GM23338 (cell line): ENCODE results near the gene SNAP25. TPM values are rescaled to one million over a fixed set of nuclear protein-coding genes. Genes with fewer than 3 reads are reported as not detected.

Experiments
- ATAC-seq: fragments of 200-7000 bp; cut with Tn5 transposase; 3 replicates; pipeline ENCODE4 v1.9.1; 2020
- DNase-seq: peaks from one replicate; pipeline ENCODE4 v3.0.0-alpha.2; 2015; ENCODE audit warnings: low spot score
- H2AFZ ChIP-seq: fragments of 200-600 bp; sonication (generic); 2 replicates; pipeline ENCODE4 v1.8.0; 2016; ENCODE audit warnings: antibody characterized with exemption, mild to moderate bottlenecking, moderate library complexity
- H3F3A ChIP-seq: fragments of 200-600 bp; sonication (generic); replicated peaks from 2 replicates; pipeline ENCODE4 v1.8.0; 2017; ENCODE audit warnings: antibody characterized with exemption, mixed run types, low read depth
- H3K27ac ChIP-seq: fragments of 200-600 bp; sonication (generic); 2 replicates; pipeline ENCODE4 v1.6.1; 2016; ENCODE audit warnings: low read depth
- H3K27me3 ChIP-seq: fragments of 200-600 bp; sonication (generic); 2 replicates; pipeline ENCODE4 v1.8.0; 2016; ENCODE audit warnings: mild to moderate bottlenecking, mixed run types, moderate library complexity; ENCODE audit not compliant: insufficient read depth
- H3K36me3 ChIP-seq: fragments of 200-600 bp; sonication (generic); 2 replicates; pipeline ENCODE4 v1.8.0; 2016; ENCODE audit warnings: mild to moderate bottlenecking; ENCODE audit not compliant: insufficient read depth
- H3K4me1 ChIP-seq: fragments of 200-600 bp; sonication (generic); 2 replicates; pipeline ENCODE4 v1.8.0; 2016; ENCODE audit warnings: mild to moderate bottlenecking, moderate library complexity; ENCODE audit not compliant: insufficient read depth
- H3K4me2 ChIP-seq: fragments of 200-600 bp; sonication (generic); 2 replicates; pipeline ENCODE4 v1.7.1; 2017; ENCODE audit warnings: mixed run types
- H3K4me3 ChIP-seq: fragments of 200-600 bp; sonication (generic); 2 replicates; pipeline ENCODE4 v1.6.1; 2016; ENCODE audit warnings: mixed run types
- H3K79me2 ChIP-seq: fragments of 200-600 bp; sonication (generic); replicated peaks from 2 replicates; pipeline ENCODE4 v1.8.0; 2017; ENCODE audit warnings: mild to moderate bottlenecking; ENCODE audit not compliant: insufficient read depth
- H3K9me2 ChIP-seq: fragments of 200-600 bp; sonication (generic); 2 replicates; pipeline ENCODE4 v1.8.0; 2017; ENCODE audit not compliant: insufficient read depth
- H4K20me1 ChIP-seq: fragments of 200-600 bp; sonication (generic); replicated peaks from 2 replicates; pipeline ENCODE4 v1.8.0; 2017; ENCODE audit warnings: mild to moderate bottlenecking; ENCODE audit not compliant: insufficient read depth
- H3K27ac Mint-ChIP-seq: 2 replicates; pipeline ENCODE4 v1.8.0; 2020; ENCODE audit warnings: inconsistent platforms, mild to moderate bottlenecking, moderate library complexity, mixed read lengths
- H3K27me3 Mint-ChIP-seq: 3 replicates; pipeline ENCODE4 v1.8.0; 2022; ENCODE audit warnings: low read depth, mild to moderate bottlenecking, moderate library complexity, mixed read lengths, inconsistent platforms; ENCODE audit not compliant: insufficient read depth, poor library complexity
- H3K36me3 Mint-ChIP-seq: 3 replicates; pipeline ENCODE4 v1.8.0; 2021; ENCODE audit warnings: low read depth, mild to moderate bottlenecking, inconsistent platforms, moderate library complexity, mixed read lengths
- H3K4me1 Mint-ChIP-seq: 3 replicates; pipeline ENCODE4 v1.8.0; 2020; ENCODE audit warnings: mild to moderate bottlenecking, inconsistent platforms, mixed read lengths
- H3K4me3 Mint-ChIP-seq: 3 replicates; pipeline ENCODE4 v1.8.0; 2021; ENCODE audit warnings: moderate library complexity, mild to moderate bottlenecking, inconsistent platforms, mixed read lengths
- H3K9me3 Mint-ChIP-seq: 3 replicates; pipeline ENCODE4 v1.8.0; 2020; ENCODE audit warnings: moderate library complexity, mild to moderate bottlenecking, inconsistent platforms, mixed read lengths
- EZH2 ChIP-seq: fragments of 200-600 bp; sonication (generic); IDR thresholded peaks from one replicate; pipeline ENCODE4 v1.8.0; 2017; ENCODE audit warnings: antibody characterized with exemption, mild to moderate bottlenecking, low read depth; ENCODE audit not compliant: unreplicated experiment
- EZH2phosphoT487 ChIP-seq: fragments of 200-600 bp; sonication (generic); IDR thresholded peaks from one replicate; pipeline ENCODE4 v1.8.1; 2018; ENCODE audit warnings: antibody characterized with exemption; ENCODE audit not compliant: unreplicated experiment
- JUNB ChIP-seq: IDR thresholded peaks from one replicate; pipeline ENCODE4 v1.6.1; 2016; ENCODE audit warnings: antibody characterized with exemption; ENCODE audit not compliant: unreplicated experiment
- NANOG ChIP-seq: IDR thresholded peaks from 2 replicates; pipeline ENCODE4 v1.6.1; 2016; ENCODE audit warnings: antibody characterized with exemption, borderline replicate concordance
- POLR2AphosphoS5 ChIP-seq: IDR thresholded peaks from 2 replicates; pipeline ENCODE4 v1.6.1; 2016; ENCODE audit warnings: antibody characterized with exemption, low read depth
- STAT1 ChIP-seq: IDR thresholded peaks from one replicate; pipeline ENCODE4 v1.6.1; 2016; ENCODE audit warnings: antibody characterized with exemption; ENCODE audit not compliant: unreplicated experiment
- ZNF331 ChIP-seq: fragments of 250-450 bp; sonication (Bioruptor Pico); IDR thresholded peaks from 2 replicates; pipeline ENCODE4 v1.5.0; 2020; ENCODE audit warnings: low read depth, mild to moderate bottlenecking, moderate library complexity
- polyA plus RNA-seq: library from polyadenylated mRNA; unstranded; fragments of >200 nt; fragmentation: Nextera tagmentation; extraction: Ambion mirVana; gene quantifications from 2 replicates; pipeline ENCODE4 v1.2.1, GENCODE V29; 2016
- total RNA-seq: library from RNA; depleted of rRNA; stranded (reverse); fragments of >200 nt; shearing (Covaris generic); gene quantifications from 2 replicates; pipeline ENCODE4 v1.2.3, GENCODE V29; 2014
- TF ChIP-seq, protein P1 (sequence below), 2 experiments: fragments of 200-600 bp in 1 of 2; sonication (generic) in 1 of 2; conservative IDR thresholded peaks; 2 replicates each; pipeline versions ENCODE4 v1.5.1 to v1.6.1; 2016 to 2017; ENCODE audit warnings: antibody characterized with exemption in 2 of 2, low read depth in 2 of 2, mild to moderate bottlenecking in 2 of 2, moderate library complexity in 1 of 2
- TF ChIP-seq, protein P2 (sequence below): IDR thresholded peaks from 2 replicates; pipeline ENCODE4 v1.6.1; 2016; ENCODE audit warnings: antibody characterized with exemption
- TF ChIP-seq, protein P3 (sequence below): IDR thresholded peaks from one replicate; pipeline ENCODE4 v1.6.1; 2018; ENCODE audit warnings: antibody characterized with exemption; ENCODE audit not compliant: unreplicated experiment
- TF ChIP-seq, protein P4 (sequence below): fragments of 250-450 bp; sonication (Bioruptor Pico); IDR thresholded peaks from 2 replicates; pipeline ENCODE4 v1.5.0; 2020; ENCODE audit warnings: mild to moderate bottlenecking, moderate library complexity

Gene SNAP25
- total and polyA plus RNA-seq, 2 experiments from 2014 or later = 0.82 to 1.3 TPM

DNA sequence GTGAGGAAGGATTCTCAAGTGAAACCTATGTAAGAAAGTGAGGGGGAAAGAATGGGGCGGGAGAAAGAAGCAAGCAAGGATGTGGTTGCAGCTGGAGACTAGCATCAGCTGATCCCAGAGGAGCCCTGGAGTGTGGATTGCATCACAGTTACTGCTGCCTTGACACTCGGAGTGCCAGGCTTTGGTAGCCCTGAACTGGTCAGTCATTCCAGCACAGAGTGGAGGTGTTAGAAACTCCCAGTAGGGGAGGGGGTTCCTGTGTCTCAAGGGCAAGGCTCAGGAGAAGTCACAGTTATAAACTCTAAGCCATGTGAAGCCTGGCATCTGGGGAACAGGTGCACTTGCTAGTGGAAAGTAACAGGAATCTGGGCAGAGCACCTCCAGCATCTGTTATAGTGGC, 23.5 kb downstream of the SNAP25 start:
- no peak for DNase-seq
- TF ChIP-seq, protein P1, sequence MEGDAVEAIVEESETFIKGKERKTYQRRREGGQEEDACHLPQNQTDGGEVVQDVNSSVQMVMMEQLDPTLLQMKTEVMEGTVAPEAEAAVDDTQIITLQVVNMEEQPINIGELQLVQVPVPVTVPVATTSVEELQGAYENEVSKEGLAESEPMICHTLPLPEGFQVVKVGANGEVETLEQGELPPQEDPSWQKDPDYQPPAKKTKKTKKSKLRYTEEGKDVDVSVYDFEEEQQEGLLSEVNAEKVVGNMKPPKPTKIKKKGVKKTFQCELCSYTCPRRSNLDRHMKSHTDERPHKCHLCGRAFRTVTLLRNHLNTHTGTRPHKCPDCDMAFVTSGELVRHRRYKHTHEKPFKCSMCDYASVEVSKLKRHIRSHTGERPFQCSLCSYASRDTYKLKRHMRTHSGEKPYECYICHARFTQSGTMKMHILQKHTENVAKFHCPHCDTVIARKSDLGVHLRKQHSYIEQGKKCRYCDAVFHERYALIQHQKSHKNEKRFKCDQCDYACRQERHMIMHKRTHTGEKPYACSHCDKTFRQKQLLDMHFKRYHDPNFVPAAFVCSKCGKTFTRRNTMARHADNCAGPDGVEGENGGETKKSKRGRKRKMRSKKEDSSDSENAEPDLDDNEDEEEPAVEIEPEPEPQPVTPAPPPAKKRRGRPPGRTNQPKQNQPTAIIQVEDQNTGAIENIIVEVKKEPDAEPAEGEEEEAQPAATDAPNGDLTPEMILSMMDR (conservative IDR thresholded peaks at IDR 0.05; ENCODE audit: low read depth in 2 of 2) = no peak
- TF ChIP-seq EZH2phosphoT487 (no peak), EZH2 (no peak), JUNB (no peak), STAT1 (no peak), POLR2AphosphoS5 (no peak), ZNF331 (no peak), NANOG (no peak)
- TF ChIP-seq, protein P2, sequence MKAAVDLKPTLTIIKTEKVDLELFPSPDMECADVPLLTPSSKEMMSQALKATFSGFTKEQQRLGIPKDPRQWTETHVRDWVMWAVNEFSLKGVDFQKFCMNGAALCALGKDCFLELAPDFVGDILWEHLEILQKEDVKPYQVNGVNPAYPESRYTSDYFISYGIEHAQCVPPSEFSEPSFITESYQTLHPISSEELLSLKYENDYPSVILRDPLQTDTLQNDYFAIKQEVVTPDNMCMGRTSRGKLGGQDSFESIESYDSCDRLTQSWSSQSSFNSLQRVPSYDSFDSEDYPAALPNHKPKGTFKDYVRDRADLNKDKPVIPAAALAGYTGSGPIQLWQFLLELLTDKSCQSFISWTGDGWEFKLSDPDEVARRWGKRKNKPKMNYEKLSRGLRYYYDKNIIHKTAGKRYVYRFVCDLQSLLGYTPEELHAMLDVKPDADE = no peak
- TF ChIP-seq, protein P3, sequence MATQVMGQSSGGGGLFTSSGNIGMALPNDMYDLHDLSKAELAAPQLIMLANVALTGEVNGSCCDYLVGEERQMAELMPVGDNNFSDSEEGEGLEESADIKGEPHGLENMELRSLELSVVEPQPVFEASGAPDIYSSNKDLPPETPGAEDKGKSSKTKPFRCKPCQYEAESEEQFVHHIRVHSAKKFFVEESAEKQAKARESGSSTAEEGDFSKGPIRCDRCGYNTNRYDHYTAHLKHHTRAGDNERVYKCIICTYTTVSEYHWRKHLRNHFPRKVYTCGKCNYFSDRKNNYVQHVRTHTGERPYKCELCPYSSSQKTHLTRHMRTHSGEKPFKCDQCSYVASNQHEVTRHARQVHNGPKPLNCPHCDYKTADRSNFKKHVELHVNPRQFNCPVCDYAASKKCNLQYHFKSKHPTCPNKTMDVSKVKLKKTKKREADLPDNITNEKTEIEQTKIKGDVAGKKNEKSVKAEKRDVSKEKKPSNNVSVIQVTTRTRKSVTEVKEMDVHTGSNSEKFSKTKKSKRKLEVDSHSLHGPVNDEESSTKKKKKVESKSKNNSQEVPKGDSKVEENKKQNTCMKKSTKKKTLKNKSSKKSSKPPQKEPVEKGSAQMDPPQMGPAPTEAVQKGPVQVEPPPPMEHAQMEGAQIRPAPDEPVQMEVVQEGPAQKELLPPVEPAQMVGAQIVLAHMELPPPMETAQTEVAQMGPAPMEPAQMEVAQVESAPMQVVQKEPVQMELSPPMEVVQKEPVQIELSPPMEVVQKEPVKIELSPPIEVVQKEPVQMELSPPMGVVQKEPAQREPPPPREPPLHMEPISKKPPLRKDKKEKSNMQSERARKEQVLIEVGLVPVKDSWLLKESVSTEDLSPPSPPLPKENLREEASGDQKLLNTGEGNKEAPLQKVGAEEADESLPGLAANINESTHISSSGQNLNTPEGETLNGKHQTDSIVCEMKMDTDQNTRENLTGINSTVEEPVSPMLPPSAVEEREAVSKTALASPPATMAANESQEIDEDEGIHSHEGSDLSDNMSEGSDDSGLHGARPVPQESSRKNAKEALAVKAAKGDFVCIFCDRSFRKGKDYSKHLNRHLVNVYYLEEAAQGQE = no peak
- TF ChIP-seq, protein P4, sequence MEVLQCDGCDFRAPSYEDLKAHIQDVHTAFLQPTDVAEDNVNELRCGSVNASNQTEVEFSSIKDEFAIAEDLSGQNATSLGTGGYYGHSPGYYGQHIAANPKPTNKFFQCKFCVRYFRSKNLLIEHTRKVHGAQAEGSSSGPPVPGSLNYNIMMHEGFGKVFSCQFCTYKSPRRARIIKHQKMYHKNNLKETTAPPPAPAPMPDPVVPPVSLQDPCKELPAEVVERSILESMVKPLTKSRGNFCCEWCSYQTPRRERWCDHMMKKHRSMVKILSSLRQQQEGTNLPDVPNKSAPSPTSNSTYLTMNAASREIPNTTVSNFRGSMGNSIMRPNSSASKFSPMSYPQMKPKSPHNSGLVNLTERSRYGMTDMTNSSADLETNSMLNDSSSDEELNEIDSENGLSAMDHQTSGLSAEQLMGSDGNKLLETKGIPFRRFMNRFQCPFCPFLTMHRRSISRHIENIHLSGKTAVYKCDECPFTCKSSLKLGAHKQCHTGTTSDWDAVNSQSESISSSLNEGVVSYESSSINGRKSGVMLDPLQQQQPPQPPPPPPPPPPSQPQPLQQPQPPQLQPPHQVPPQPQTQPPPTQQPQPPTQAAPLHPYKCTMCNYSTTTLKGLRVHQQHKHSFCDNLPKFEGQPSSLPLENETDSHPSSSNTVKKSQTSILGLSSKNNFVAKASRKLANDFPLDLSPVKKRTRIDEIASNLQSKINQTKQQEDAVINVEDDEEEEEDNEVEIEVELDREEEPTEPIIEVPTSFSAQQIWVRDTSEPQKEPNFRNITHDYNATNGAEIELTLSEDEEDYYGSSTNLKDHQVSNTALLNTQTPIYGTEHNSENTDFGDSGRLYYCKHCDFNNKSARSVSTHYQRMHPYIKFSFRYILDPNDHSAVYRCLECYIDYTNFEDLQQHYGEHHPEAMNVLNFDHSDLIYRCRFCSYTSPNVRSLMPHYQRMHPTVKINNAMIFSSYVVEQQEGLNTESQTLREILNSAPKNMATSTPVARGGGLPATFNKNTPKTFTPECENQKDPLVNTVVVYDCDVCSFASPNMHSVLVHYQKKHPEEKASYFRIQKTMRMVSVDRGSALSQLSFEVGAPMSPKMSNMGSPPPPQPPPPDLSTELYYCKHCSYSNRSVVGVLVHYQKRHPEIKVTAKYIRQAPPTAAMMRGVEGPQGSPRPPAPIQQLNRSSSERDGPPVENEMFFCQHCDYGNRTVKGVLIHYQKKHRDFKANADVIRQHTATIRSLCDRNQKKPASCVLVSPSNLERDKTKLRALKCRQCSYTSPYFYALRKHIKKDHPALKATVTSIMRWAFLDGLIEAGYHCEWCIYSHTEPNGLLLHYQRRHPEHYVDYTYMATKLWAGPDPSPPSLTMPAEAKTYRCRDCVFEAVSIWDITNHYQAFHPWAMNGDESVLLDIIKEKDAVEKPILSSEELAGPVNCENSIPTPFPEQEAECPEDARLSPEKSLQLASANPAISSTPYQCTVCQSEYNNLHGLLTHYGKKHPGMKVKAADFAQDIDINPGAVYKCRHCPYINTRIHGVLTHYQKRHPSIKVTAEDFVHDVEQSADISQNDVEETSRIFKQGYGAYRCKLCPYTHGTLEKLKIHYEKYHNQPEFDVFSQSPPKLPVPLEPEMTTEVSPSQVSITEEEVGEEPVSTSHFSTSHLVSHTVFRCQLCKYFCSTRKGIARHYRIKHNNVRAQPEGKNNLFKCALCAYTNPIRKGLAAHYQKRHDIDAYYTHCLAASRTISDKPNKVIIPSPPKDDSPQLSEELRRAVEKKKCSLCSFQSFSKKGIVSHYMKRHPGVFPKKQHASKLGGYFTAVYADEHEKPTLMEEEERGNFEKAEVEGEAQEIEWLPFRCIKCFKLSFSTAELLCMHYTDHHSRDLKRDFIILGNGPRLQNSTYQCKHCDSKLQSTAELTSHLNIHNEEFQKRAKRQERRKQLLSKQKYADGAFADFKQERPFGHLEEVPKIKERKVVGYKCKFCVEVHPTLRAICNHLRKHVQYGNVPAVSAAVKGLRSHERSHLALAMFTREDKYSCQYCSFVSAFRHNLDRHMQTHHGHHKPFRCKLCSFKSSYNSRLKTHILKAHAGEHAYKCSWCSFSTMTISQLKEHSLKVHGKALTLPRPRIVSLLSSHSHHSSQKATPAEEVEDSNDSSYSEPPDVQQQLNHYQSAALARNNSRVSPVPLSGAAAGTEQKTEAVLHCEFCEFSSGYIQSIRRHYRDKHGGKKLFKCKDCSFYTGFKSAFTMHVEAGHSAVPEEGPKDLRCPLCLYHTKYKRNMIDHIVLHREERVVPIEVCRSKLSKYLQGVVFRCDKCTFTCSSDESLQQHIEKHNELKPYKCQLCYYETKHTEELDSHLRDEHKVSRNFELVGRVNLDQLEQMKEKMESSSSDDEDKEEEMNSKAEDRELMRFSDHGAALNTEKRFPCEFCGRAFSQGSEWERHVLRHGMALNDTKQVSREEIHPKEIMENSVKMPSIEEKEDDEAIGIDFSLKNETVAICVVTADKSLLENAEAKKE (CRISPR knock-in tag) = no peak
- Histone ChIP-seq H3F3A (no peaks in the 10 kb centered on the region), H3K27me3 (no peaks in the 10 kb centered on the region), H3K4me3 (no peak overlapping the region), H2AFZ (0 out of 2 replicates have a peak overlapping the region, but pooled peaks have one; percentile 5), H4K20me1 (no peaks in the 10 kb centered on the region), H3K9me2 (no peaks in the 10 kb centered on the region), H3K27ac (no peak overlapping the region), H3K79me2 (no peaks in the 10 kb centered on the region), H3K4me2 (no peak overlapping the region), H3K36me3 (no peaks in the 10 kb centered on the region), H3K4me1 (0 out of 2 replicates have a peak, but pooled peaks cover 6% of the 10 kb centered on the region)
- H3K4me1 Mint-ChIP-seq = peaks cover 20% of the 10 kb centered on the region
- ATAC-seq = no peak
- no peaks in the 10 kb centered on the region for H3K9me3 Mint-ChIP-seq
- no peaks in the 10 kb centered on the region for H3K36me3 Mint-ChIP-seq
- no peak overlapping the region for H3K27ac Mint-ChIP-seq
- no peak overlapping the region for H3K4me3 Mint-ChIP-seq
- H3K27me3 Mint-ChIP-seq = peaks cover 3% of the 10 kb centered on the region
